GM21723 (cell line): ENCODE results near the gene SYF2.
"Not testable (repeated sequence)": the region's sequence is repeated elsewhere in the genome, so short reads cannot be mapped to it uniquely, and the experiment has no call there.

Source experiments
- ATAC-seq: cut with Tn5 transposase; IDR thresholded peaks from one replicate; pipeline ENCODE4 v1.9.1; 2021; ENCODE audit warnings: mild to moderate bottlenecking, moderate library complexity; ENCODE audit not compliant: unreplicated experiment

The SYF2 gene

DNA sequence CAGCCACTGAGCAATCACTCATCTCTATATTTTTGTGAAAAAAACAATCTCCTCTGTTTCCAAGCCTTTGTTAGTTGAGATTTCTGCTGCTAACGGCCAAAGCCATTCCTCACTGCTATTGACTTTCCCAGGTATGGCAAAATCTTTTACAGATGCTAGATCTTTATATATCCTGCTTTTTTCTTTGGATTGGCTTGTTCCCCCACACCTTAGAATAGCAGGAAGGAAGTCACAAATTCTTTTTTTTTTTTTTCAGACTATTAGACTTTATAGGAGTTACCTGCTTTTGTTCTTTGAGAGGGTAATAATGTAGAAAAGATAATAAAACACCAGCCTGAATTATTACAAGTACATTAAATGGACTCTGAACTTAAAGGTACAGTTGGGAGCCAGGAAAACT, 24.2 kb downstream of the SYF2 start:
- no peak for ATAC-seq

DNA sequence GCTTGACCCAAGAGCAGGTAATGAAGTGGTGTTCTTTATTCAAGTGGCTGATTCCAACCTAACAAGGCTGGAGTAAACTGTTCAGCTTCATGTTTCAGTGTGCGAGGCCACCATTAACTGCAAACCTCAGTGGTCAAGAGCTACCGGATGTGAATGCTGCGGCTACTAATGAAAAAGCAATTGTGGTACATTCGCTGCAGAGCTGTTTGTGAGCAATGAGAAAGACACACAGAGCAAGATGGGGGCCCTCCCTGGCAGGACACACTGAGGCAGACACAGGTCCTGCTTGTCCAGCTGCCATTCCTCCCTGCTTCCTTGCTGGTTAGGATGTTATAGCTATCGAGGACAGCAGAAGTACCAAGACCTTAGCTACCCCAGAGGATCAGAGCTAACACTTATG, 26.1 kb downstream of the SYF2 start:
- no peak for ATAC-seq

DNA sequence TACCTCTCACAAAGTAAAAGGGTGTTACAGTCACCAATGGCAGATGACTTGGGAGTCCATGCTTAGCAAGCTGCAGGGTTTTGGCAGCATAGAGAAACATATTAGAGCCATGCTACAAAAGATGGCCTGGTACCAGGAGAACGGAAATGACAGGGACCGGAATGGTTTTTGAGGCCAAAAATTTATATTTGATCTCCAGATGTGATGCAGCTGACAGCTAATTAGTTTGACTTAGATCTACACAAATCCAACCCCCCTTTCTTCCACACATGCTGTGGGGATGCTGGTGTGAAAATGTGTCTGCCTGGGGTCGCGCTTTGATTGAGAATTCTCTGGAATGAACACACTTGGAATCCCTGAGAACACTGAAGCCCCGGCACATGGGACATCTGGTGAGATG, 26.5 kb downstream of the SYF2 start:
- no peak for ATAC-seq

- ATAC-seq, result no peak
Measured at GRCh38 chr1:25204797-25205480, 27.4 kb downstream of the SYF2 start.

- no peak for ATAC-seq
Measured at GRCh38 chr1:25201006-25201405, 31.3 kb downstream of the SYF2 start.

GRCh38 chr1:25199819-25200620, 32.3 kb downstream of the SYF2 start:
- no peak for ATAC-seq

DNA sequence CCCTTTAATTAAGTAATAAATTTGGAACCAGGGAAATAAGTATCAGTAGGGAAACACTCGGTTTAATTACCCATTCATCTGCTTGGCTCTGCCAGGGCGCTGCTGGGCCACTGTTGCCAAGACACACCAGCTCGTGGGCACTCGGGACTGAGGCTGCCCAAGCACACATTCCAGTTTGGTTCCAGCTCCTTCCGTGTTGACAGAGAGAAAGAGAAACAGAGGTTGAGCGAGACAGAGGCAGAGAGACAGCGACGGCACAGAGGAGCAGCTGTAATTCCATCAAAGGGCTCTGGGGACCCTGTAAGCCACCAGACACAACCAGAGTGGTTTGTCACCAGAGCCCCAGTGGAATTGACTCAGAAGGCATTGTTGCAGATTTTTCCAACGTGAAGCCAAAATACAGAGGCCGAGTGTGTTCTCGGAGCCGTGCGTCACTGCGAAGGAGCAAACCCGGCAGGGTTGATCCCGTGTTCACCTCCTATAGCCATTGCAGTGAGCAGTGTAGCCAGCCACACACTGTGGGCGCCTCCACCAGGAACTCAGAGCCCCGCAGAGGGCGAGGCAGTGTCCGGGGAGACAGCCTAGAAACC, 33.5 kb downstream of the SYF2 start:
- no peak for ATAC-seq

DNA sequence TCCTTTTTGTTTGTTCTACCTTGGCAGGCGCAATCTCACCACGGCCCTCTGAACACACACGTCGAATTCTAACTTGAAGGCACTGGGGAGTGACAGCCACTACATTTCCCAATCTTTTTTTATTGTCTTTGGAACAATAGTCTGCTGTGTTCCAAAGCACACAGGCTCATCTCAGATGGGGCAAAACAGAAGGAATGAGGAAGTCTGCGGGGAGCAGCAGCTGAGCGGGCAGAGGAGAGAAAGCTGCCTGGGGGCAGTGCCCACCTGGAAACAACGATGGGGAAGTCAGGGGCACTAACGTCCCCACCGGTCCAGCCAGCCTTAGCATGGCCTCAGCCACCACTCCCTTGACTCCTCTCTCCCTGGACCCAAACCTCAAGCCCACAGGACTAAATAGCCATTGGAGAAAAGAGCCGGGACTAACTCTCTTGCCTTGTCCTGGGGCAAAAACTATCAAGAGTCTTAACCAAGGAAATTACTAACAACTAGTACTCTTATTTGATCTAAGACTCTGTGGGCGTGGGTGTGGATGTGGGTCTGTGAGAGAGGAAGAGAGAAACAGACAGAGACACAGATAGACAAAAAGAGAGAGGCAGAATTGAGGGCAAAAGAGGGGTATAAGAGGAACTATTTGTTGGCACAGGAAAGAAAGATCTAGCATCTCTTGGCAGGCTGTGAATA, 34.2 kb downstream of the SYF2 start:
- ATAC-seq, result no peak

GRCh38 chr1:25197235-25197975, 34.9 kb downstream of the SYF2 start:
- ATAC-seq, result no peak

DNA sequence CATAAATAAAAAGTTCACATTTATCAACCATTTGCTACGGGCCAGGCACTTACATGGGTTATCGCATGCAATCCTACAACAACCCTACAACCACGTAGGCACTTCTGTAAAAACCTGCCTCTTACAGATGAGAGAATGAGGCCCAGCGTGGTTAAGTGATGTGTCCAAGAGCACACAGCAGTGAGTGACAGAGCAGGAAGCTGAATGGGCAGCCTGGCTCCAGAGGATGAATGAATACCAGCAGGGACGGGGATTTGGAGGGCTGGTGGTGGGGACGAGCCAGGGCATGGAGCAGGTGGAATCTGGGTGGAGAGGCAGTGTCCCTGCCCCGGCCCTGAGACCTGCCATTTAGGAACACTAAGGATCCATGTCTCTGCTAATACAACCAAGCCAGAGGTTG, 35.5 kb downstream of the SYF2 start:
- ATAC-seq, result no peak

DNA sequence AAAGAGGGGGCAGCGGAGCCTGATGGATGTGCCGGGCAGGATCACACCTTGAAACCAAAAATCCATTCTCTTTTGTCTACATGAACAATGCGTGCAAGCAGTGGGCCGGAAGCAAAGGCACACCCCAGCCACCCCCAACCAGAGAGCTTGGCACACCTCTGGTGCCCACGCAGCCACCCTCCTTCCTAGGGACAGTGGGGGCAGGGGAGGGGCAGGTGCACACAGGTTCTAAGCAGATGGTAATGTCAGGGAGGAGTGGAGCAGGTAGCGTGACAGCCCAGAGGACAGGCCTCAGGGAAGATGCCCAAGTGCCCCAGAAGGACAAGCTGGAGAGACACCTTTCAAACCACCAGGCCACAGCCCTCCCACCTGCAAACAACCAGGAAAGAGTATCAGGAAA, 36.5 kb downstream of the SYF2 start:
- no peak for ATAC-seq

GRCh38 chr1:25194572-25195020, 37.7 kb downstream of the SYF2 start:
- no peak for ATAC-seq

DNA sequence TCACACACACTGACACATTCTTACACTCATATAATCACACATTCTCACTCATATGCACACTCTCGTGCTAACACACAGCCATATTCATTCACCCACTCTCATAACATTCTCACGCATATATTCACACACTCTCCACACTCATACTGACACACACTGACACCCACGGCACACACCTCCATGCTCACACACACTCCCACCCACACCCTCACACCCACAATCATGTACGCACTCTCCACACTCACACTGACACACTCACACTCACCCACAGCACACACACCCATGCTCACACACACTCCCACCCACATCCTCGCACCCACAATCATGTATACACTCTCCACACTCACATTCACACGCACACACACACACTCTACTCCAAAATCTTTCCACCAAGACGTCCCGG, 38.2 kb downstream of the SYF2 start:
- ATAC-seq, result no peak

DNA sequence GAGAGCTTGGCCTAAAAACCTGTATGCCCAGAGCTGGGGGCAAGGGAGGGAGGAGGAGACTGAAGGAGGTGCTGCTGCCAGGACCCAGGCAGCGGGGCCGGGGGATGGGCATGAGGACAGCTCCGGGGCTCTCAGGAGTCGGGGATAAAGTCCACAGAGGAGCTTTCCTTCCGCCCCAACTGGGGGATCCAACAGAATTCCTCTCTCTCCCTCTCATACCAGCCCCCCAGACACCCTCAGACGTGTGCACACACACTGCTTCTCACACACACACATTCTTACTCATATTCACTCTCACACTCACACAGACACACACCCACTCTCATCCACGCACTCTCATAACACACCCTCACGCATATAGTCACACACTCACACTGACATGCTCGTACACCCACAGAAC, 39.1 kb downstream of the SYF2 start:
- ATAC-seq, result no peak

DNA sequence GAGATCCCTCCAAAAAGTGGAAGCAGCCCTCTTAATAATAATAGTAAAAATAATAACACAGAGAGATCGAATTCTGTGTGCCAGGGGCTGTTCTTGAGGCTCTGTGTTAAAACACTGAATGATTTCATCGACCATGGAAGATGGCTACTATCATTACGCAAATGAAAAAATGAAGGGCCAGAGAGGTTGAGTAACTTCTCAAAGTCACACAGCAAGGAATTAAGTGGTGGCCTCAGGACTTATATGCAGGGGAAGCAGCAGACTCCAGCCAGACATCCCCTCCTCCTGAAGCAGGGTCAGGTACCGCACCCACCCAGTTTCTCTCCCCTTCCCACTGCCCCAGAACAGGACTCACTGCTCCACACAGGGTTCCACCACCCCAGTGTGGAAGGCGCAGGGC, 40.1 kb downstream of the SYF2 start:
- ATAC-seq, result no peak

DNA sequence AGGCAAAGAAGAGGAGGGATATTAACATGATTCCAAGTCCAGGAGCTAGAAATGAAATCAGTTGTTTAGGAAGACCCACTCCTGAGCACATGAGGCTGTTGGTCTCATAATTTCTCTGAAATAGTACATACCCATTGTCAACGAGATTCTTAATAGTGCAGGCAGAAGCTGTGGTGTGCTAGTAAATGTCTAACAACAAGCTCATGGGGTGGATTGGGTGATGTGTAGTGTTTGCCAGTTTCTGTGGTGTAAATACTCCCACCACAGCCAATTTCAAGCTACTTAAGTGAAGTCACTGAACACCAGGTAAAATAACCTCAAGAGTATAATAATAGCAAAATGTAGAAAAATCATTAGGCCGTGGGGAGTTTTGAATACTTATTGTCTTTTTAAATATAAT, 42.0 kb downstream of the SYF2 start:
- ATAC-seq, result no peak

DNA sequence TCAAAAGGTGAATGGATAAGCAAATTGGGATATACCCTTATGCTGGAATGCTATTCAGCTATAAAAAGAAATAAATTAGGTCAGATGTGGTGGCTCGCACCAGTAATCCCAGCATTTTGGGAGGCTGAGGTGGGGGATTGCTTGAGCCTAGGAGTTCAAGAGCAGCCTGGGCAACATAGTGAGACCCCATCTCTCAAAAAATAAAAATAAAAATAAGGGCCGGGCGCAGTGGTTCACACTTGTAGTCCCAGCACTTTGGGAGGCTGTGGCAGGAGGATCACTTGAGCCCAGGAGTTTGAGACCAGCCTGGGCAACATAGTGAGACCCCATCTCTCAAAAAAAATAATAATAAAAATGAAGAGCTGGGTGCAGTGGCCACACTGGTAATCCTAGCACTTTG, 44.4 kb downstream of the SYF2 start:
- not testable (repeated sequence) for ATAC-seq

DNA sequence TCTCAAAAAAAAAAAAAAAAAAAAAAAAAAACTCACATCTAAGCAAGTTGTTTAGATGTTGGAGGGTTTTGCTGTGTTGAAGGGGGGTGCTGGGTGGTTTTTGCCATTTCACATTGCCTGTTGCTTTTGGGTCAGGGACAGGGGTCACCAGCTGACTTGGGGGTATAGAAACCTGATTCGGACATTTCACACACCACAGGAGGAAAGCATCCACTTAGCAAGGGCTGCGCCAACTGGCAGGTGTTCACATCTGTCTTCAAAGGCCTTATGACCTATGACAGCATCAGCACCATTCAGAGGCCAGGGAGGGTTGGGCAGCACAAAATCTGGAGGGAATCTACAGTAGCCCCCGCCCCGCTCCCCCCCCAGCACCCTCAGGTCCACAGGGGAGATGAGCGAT, 45.2 kb downstream of the SYF2 start:
- no peak for ATAC-seq

- no peak for ATAC-seq
Measured at GRCh38 chr1:25186161-25187007, 45.9 kb downstream of the SYF2 start.
